Psoas muscle (tissue), 8 donors: Measurements from ENCODE around the gene GRB7. TPM values are rescaled to one million over a fixed set of nuclear protein-coding genes. Genes with fewer than 3 reads are reported as not detected.

Source experiments
- ATAC-seq, 4 donors: fragments of 200-7000 bp; cut with Tn5 transposase; one replicate each; pipeline ENCODE4 v1.9.1; 2020; ENCODE audit warnings: moderate library complexity in 3 of 4, mild to moderate bottlenecking in 2 of 4
- DNase-seq, 2 donors: peaks; one replicate each; pipeline ENCODE4 v3.0.0-alpha.2; 2020
- H3K27ac ChIP-seq: fragments of 200-600 bp; one replicate; pipeline ENCODE4 v1.8.0; 2022
- H3K27me3 ChIP-seq, 3 donors: fragments of 200-600 bp in 1 of 3; one replicate each; pipeline versions ENCODE4 v1.6.1 to v1.8.0; 2013 to 2022; ENCODE audit warnings: low read length in 2 of 3, mild to moderate bottlenecking in 2 of 3, moderate library complexity in 1 of 3; ENCODE audit not compliant: insufficient read depth in 3 of 3
- H3K36me3 ChIP-seq, 2 donors: fragments of 200-600 bp in 1 of 2; one replicate each; pipeline versions ENCODE4 v1.6.1 to v1.8.0; 2013 to 2022; ENCODE audit warnings: low read depth in 1 of 2, mild to moderate bottlenecking in 1 of 2, moderate library complexity in 1 of 2; ENCODE audit not compliant: insufficient read depth in 1 of 2
- H3K4me1 ChIP-seq: fragments of 200-600 bp; one replicate; pipeline ENCODE4 v1.8.0; 2022
- H3K4me3 ChIP-seq: fragments of 200-600 bp; one replicate; pipeline ENCODE4 v1.8.0; 2022; ENCODE audit warnings: mild to moderate bottlenecking
- H3K9me3 ChIP-seq: fragments of 200-600 bp; one replicate; pipeline ENCODE4 v1.8.0; 2022
- WGBS, 3 donors: extraction: QIAGEN DNeasy Blood & Tissue Kit; methylation state at CpG; one replicate each; pipeline versions ENCODE4 v1.1.6 to v1.1.7; 2013; 5-methylcytosine and 5-hydroxymethylcytosine counted together
- intact Hi-C, 2 donors: fragments of 100-400 bp; cut with DNase I; formaldehyde crosslinking; loops; one replicate each; pipeline versions ENCODE4 v1.11.0 to v1.14.2; 2022
- polyA plus RNA-seq, 3 donors: library from polyadenylated mRNA; stranded (reverse); fragments of 200-250 nt; gene quantifications; one replicate each; pipeline ENCODE4 v1.2.3, GENCODE V29; 2013
- total RNA-seq, 4 donors: library from RNA; stranded (reverse); fragmentation: NEBNext Ultra II Directional in 2 of 4; extraction: Animal tissue kit (Norgen Biotek cat#: 25700) in 2 of 4; gene quantifications; one replicate each; pipeline versions ENCODE4 v1.2.1 to v1.2.4, GENCODE V29; 2021 to 2023
- TF ChIP-seq, protein P1 (sequence below): fragments of 200-600 bp; IDR thresholded peaks from one replicate; pipeline ENCODE4 v1.8.0; 2022; ENCODE audit warnings: antibody characterized with exemption
- donor health status: healthy with polysubstance abuse.
- donor health status: DM: no; HTN: no; CAD: no; lungs with moderate emphysema.
- donor health status: Bipolar disorder and iron deficiency.
- donor health status: healthy.
- donor health status: DM: yes; HTN: yes; CAD: no.
- donor health status: DM: no; HTN: no; CAD: no.
- donor health status: DM: no; HTN: no; CAD: no.
- donor health status: DM: yes; HTN: yes; CAD: no.

GRB7 gene
- total and polyA plus RNA-seq, 7 donors, result 0.06 to 0.69 TPM; not detected in 5

GRCh38 chr17:39781031-39781860 is 43.5 kb downstream of the GRB7 start:
- ATAC-seq (no peak), DNase-seq (no peak)
- TF ChIP-seq, protein P1, sequence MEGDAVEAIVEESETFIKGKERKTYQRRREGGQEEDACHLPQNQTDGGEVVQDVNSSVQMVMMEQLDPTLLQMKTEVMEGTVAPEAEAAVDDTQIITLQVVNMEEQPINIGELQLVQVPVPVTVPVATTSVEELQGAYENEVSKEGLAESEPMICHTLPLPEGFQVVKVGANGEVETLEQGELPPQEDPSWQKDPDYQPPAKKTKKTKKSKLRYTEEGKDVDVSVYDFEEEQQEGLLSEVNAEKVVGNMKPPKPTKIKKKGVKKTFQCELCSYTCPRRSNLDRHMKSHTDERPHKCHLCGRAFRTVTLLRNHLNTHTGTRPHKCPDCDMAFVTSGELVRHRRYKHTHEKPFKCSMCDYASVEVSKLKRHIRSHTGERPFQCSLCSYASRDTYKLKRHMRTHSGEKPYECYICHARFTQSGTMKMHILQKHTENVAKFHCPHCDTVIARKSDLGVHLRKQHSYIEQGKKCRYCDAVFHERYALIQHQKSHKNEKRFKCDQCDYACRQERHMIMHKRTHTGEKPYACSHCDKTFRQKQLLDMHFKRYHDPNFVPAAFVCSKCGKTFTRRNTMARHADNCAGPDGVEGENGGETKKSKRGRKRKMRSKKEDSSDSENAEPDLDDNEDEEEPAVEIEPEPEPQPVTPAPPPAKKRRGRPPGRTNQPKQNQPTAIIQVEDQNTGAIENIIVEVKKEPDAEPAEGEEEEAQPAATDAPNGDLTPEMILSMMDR, result no peak
- WGBS, 3 donors, result 31 to 40% (median 35%) methylated on average over 6 of the region's 6 CpGs
- intact Hi-C loops, result no loop called here
- Histone ChIP-seq H3K27me3 (peaks cover 0 to 19% (median 0%) of the 10 kb centered on the region in 3 donors), H3K36me3 (no peaks in the 10 kb centered on the region), H3K4me1 (no peaks in the 10 kb centered on the region), H3K27ac (no peak overlapping the region), H3K9me3 (no peaks in the 10 kb centered on the region), H3K4me3 (no peak overlapping the region)

DNA sequence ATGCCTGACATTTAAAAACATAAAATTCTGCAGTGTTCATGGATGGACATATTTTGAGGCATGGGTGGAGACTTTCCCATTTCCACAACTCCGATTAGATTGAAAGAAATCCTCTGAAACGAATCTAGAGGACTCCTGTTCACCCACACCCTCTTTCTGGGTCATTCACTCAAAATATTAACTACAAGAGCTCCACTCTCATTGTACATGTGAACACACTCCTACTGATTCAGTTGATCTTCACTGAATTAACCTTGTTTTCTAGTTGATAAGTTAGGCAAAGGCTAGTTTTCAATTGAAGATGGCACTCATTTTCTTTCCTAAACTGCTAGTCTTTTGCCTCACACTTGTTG is 44.1 kb downstream of the GRB7 start:
- H3K4me1 ChIP-seq, result no peaks in the 10 kb centered on the region
- DNase-seq, result no peak
- no peak overlapping the region for H3K4me3 ChIP-seq
- no peaks in the 10 kb centered on the region for H3K9me3 ChIP-seq
- H3K27ac ChIP-seq, result no peak overlapping the region
- intact Hi-C loops, result no loop called here
- peaks cover 0 to 19% (median 0%) of the 10 kb centered on the region in 3 donors for H3K27me3 ChIP-seq
- TF ChIP-seq, protein P1, result no peak
- WGBS, 3 donors, result 49 to 54% (median 50%) methylated on average over 2 of the region's 2 CpGs
- H3K36me3 ChIP-seq, result no peaks in the 10 kb centered on the region
- ATAC-seq, result no peak

- no peak overlapping the region for H3K27ac ChIP-seq
- H3K4me3 ChIP-seq, result no peak overlapping the region
- intact Hi-C loops, result no loop called here
- 63 to 68% (median 68%) methylated on average over 4 of the region's 4 CpGs for WGBS, 3 donors
- peaks cover 0 to 19% (median 0%) of the 10 kb centered on the region in 3 donors for H3K27me3 ChIP-seq
- DNase-seq, result no peak
- TF ChIP-seq, protein P1, result no peak
- no peaks in the 10 kb centered on the region for H3K4me1 ChIP-seq
- H3K36me3 ChIP-seq, result no peaks in the 10 kb centered on the region
- H3K9me3 ChIP-seq, result no peaks in the 10 kb centered on the region
- no peak for ATAC-seq
These were observed 44.7 kb downstream of the GRB7 start for GRCh38 chr17:39782481-39782880.

DNA sequence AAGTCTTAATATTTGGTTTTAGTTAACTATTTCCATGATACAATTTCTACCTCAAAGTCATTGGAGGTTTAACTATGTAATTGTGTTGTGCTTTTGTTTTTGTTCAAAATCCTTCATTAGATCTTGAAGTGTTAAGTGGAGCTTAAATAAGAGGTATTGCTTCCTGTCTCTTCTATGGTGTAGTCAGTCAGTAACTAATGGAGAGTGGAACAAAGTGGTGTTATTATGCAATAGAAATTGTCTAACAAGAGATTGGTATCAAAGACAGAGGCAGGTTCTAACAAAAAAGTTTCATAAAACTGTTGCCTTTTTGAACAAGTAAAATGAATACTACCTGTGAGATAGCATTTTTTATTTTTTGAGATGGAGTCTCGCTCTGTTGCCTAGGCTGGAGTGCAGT is 45.2 kb downstream of the GRB7 start:
- Histone ChIP-seq H3K36me3 (no peaks in the 10 kb centered on the region), H3K27ac (no peak overlapping the region), H3K27me3 (peaks cover 0 to 19% (median 0%) of the 10 kb centered on the region in 3 donors), H3K4me3 (no peak overlapping the region), H3K4me1 (no peaks in the 10 kb centered on the region), H3K9me3 (no peaks in the 10 kb centered on the region)
- TF ChIP-seq, protein P1, result no peak
- DNase-seq, result no peak
- intact Hi-C loops, result no loop called here
- ATAC-seq, result no peak
- 86 to 93% (median 89%) methylated on average over 1 of the region's 1 CpG for WGBS, 3 donors

GRCh38 chr17:39787041-39787440 is 49.3 kb downstream of the GRB7 start:
- intact Hi-C loops, result no loop called here
- H3K4me3 ChIP-seq, result no peak overlapping the region
- no peaks in the 10 kb centered on the region for H3K9me3 ChIP-seq
- peaks cover 0 to 20% (median 4%) of the 10 kb centered on the region in 3 donors for H3K27me3 ChIP-seq
- DNase-seq (no peak), ATAC-seq (no peak)
- TF ChIP-seq, protein P1, result no peak
- H3K4me1 ChIP-seq, result no peaks in the 10 kb centered on the region
- no peaks in the 10 kb centered on the region for H3K36me3 ChIP-seq
- no peak overlapping the region for H3K27ac ChIP-seq
